HG02642 (cell line): ENCODE data around the gene CFAP61.
"Not testable (repeated sequence)": the region's sequence is repeated elsewhere in the genome, so short reads cannot be mapped to it uniquely, and the experiment has no call there.

Source experiments
- ATAC-seq: cut with Tn5 transposase; IDR thresholded peaks from one replicate; pipeline ENCODE4 v1.9.1; 2021; ENCODE audit warnings: mild to moderate bottlenecking; ENCODE audit not compliant: unreplicated experiment, poor library complexity

The CFAP61 gene

DNA sequence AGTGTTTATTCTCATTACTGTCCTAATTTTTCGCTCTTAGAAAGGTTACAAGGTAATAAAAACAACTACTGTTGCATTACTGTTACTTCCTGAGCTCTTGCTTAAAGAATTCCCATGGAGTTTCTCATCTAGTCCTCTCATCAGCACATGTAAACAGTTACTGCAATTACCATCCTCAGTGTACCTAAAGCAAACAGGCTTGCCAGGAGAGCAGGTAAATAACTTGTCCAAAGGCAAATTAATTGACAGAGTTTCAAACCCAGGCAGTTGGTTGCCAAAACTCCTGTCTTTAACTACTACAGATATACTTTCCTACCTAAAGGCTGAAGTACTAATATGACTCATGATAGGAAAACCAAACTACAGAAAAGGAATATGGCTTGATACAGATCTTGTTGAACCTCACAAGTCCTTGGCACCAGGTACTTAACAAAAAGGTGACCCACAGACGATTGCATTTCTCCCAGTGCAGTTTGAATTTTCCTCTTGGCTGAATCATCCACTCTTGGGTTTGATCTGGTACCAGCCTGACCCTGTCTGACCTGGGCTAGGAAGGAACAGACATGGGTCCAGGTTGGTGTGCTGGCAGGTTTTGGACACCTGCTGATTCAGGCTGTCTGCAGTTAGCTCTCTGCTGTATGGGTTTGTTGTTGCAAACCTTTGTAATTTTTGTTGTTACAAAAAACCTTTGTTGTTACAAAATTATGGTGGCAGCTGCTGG lies 153.0 kb downstream of the CFAP61 start:
- no peak for ATAC-seq

DNA sequence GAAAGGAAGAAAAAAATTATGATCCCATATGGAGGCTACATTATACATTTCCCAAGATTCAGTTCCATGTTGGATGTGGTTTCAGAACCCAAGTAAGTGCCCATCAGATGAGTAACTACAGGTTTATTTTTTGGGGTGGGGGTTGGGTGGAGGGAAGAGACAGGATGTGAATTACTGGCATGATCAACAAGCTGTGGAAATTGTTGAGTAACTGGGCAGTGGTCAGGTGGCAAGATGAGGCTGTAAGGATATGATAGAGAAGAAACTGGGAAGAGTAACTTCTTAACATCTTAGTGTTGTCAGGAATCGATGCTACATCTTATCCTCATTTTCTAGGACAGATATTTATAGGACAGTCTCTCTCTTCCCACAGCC lies 153.5 kb downstream of the CFAP61 start:
- no peak for ATAC-seq

DNA sequence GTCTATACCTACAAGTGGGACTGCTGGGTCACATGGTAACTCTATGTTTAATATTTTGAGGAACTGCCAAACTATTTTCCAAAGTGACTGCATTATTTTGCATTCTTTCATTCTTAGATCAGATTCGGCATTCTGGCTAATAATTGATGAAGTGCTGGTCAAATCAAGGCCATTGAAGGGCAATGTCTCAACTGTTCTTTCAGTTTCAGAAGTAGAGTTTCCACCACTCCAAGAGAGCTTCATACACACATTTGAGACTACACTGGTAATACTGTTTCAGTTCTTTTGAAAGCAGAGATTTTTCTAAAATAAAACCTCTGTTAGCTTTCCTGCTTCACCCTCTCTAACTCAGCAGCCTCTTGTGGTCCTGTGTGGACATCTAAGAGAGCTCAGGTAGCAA lies 154.5 kb downstream of the CFAP61 start:
- peak; percentile 65 for ATAC-seq

DNA sequence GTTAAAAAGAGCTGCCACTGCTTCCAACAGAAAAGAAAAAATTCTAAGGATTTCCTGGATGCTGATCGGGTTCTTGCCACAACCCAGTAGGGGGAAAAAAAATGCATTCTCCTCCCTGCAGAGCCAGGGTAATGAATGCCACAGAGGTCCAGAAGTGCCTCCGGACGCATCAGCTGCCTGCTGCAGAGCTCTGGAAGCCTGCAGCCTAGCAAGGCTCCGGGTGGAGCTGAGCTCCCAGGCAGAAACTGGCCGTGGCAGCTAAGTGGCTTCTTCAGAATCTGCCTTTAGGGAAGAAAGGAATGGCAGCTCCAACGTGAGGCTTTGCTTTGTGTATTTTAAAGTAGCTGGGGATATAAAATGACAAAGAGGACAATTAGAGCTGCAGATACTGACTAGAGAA lies 155.0 kb downstream of the CFAP61 start:
- ATAC-seq, result no peak

DNA sequence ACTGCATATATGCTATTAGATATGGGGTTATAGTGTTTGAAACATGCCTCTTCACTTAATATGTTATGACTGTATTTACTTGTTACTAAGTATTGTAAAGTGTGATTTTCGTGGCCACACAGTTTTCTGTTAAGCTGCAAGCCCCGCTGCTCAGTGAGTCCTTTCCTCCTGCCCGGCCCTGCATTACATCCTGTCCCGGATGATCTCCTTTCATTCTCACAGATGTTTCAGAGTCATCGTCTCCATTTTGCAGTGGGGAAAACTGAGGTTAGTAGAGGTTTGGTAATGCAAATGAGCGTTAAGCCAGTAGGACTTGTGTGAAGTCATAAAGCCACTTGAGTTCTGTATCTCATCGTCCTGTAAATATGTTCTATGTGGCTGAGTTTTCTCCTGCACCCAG lies 155.5 kb downstream of the CFAP61 start:
- peak; percentile 51 for ATAC-seq

DNA sequence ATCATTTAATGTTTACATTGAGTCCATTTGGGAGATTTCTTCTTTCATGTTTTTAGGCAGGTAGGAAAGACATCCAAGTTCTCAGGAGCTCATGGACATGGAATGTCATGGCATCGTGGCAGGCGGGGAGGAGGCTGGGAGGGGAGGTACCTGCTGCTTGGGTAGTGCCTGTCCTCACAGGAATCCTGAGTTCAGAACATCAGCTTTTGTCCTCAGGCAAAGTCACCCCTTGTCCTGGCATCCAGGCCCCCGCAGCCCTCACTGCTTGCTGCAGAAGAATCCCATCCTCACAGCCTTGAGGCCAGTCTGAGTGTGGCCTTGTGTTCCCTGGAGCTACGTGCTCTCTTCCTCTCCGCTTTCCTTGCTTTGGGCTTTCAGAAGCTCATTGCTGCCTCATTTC lies 157.4 kb downstream of the CFAP61 start:
- no peak for ATAC-seq

DNA sequence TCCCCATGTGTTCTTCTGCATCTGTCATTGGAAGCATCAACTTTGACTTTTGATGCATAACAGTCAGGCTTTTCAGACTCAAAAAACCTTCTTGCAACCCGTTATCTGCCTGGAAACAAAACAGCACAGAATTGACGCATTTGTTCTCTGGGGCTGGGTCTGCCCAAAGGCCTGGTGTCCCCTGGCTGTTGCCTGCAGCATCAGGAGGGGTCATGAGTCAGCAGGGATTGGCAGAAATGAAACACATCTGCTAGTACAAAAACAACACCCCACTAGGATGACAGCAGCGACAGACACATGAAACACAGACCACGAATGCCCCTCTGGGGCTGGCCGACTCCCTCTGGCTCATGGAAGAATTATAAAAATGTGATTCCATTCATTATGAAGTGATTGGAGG lies 158.0 kb downstream of the CFAP61 start:
- ATAC-seq, result no peak

DNA sequence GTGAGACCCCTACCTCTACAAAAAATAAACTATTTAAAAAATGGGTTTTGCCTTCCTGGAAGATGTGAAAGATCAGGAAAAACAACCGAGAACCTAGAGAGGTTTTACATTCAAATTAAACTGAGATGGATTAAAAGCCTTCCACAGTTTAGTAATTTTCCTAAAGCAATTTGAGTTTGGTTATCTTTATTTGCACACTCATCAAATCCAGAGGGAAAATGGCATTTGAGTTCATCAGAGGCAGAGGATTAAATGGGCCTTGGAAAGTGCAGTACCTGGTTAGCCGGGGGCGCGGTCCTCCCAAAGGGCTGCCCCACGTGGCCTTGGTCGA lies 158.6 kb downstream of the CFAP61 start:
- no peak for ATAC-seq

DNA sequence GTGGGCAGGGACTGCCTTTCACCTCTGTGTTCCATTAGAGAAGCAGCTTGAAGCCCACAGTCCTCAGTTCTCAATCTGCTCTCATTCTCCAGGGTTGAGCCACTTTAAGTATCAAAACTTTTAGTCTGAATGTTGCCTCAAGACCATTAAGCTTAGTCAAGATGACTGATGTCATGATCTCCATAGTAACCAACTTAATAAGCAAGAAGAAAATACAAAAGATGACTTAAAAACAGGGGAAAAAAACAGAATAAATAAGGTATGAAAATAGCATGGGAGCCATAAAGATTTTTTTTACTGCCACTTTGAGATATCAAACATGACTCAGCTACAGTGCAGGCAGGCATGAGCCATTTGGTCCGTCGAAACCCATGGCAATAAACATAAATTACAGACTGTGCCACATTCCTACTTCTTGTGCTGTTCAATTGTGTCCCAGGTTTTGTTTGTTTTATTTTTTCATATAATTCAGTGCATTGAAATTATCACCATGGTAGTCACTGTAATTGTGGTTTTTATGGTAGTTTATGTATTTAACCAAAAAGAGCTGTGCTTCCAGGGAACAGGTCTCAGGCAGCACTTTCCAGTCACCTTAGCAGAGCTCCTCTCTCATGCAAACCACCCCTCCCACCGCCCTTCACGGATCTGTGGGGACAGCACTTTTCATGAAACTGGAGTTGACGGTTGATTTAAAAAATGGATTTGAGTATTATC lies 159.1 kb downstream of the CFAP61 start:
- no peak for ATAC-seq

DNA sequence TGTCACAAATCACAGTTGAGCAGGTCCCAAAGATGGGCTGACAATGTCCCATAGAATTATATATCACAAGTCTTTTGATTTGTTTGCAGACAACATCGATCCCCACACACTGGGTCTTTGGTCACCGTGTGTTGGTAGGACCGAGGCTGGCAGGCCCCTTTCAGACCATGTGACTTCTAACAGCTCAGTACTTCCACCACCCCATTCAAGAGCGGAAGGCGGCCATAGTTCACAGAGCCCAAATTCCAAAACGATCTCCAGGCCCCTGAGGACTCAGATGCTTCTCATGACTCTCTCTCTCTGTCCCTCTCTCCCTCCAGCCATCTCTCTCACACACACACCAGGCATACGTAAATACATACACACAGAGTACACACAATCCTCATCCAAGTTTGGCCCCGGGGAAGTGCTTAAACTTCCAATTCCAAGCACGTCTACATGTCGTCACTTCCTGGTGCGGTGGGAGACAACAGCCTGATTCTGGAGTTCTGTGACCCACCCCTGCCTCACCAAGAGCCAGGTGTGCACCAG lies 159.7 kb downstream of the CFAP61 start:
- no peak for ATAC-seq

DNA sequence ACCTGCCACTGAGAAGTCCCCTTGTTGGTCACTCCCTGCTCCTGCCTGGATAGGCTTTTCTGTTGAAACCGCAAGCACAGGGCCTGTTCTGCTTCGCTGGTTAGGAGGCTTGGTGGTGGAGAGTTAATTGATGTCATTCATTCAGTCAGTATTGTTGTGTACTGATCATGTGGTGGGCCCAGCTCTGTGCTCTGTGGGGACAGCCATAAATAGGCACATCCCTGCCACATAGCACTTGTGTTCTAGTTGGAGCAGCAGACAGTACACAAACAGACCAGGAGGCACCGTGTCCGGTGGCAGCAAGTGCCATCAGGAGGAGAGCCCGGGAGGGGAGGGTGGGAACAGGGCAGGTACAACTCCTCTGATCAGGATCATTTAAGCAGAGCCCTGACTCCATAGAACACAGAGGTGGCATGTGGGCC lies 160.4 kb downstream of the CFAP61 start:
- ATAC-seq, result no peak

DNA sequence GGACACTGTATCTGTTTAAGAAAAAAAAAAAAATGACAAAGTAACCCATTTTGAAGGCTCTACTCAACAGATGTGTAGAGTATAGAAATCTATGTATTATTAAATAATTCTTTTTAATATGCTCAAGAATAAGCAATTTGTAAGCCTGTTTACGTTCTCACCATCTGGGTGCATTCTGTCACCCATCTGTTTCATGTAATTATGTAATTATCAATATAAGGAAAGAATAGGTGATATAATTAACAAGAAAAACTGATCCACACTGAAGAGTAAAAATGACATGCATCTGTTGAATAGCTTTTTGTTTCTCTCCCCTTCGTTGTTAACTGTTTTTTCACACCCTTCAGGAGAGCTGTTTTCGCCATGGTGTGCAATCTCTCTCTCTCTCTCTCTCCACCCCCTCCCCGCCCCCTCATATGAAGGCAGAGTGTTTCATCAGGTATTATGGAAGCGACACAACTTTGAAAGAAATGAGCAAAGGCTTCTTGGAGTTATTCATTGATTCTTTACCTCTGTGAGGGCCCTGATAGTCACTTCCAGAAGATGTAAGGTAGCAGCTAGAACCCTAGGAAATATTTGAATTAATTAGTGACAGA lies 161.3 kb downstream of the CFAP61 start:
- ATAC-seq, result no peak

DNA sequence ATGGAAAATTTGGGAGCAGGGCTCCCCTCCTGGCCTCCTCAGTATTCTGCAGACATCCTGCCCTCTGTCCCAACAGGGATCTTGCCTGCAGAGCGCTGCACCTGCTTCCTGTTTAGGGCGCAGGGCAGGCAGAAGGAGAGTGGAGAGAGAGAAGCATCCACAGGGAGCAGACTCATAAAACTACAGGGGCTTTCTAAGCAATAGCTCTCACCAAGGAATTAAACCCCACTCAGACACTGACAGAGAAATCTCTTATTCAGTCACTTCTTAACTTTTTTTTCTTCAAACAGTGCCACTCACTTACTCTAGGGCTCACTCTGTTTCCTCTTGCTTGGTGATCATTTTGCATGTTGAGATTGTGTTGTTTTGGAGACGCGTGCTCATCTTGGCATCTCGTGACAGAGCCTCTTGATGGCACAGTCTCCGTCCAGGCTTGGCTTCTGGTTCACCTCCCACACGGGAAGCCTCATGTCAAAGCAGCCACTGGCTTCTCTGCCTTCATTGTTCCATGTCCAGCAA lies 162.5 kb downstream of the CFAP61 start:
- ATAC-seq, result no peak

DNA sequence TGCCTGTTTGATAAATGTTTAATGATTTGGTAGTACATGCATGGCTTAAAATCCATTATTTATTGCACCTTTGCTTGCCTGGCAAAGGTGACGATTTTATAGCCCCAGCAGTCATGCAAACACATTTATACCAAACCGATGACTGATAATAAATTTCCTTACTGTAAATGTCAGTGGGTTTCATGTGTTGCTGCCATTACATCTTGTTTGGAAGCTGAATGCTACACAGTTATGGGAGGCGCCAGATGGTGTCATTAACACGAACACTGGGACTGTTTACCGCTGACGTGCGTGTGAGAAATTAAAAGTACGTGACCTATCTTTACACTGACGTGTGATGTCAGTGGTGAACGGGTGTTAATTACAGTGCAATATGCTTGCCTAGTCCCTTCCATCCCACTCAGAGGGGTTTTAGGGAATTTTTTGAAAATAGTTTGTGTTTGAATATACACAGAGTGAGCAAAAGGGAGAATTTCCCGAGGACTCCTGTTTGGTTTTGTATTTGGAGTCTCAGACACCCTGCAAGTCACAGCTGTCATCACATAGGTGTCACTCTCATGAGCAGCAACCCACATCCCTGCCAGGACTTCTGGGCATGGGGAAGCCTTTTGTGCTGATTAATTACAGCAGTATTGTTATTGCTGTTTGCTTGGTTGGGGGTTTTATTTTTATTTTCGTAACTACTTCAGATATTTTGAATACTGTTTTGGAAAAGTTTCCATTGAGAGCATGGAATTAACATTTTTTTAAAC lies 163.8 kb downstream of the CFAP61 start:
- ATAC-seq, result no peak

DNA sequence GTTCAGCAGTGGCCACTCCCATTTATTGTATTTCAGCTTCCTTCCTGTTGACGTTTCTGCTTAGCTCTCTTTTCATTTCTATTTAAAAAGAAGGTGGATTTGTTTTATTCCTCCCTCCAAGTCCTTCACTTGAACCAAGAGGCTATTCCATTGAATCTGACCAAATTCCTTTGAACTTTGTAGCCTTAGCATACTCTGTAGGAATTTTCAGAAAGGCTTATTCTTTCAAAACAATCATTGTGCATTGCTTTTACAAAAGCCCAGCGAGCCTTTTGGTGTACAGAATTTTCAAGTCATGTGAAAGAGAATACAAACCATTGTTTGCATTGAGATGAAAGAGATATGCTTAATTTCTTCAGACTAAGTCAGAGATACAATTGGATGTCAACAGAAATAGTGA lies 164.6 kb downstream of the CFAP61 start:
- ATAC-seq, result no peak

DNA sequence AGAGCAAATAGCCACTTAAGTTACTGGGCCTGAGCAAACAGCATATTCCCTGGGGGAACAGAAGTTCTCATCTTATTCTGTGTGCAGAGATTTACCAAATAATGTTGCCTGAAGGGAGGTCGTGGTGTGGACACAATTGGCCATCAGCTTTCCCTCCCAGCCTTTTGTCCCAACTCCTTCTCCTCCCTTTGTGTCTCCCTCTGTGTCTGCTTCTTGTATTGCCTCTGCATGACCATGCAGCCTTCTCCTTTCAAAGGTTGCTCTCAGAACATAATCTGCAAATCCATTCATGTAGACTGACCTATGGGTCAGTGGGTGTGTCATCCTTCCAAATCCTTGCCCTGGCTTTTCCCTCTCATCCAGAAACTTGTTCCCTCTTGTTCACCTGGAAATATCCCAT lies 165.3 kb downstream of the CFAP61 start:
- no peak for ATAC-seq

DNA sequence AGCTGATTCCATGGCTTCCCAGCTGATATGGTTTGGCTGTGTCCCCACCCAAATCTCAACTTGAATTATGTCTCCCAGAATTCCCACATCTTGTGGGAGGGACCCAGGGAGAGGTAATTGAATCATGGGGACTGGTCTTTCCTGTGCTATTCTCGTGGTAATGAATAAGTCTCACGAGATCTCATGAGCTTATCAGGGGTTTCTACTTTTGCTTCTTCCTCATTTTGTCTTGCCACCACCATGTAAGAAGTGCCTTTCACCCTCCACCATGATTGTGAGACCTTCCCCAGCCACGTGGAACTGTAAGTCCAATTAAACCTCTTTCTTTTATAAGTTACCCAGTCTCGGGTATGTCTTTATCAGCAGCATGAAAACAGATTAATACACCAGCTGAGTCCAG lies 165.8 kb downstream of the CFAP61 start:
- not testable (repeated sequence) for ATAC-seq

DNA sequence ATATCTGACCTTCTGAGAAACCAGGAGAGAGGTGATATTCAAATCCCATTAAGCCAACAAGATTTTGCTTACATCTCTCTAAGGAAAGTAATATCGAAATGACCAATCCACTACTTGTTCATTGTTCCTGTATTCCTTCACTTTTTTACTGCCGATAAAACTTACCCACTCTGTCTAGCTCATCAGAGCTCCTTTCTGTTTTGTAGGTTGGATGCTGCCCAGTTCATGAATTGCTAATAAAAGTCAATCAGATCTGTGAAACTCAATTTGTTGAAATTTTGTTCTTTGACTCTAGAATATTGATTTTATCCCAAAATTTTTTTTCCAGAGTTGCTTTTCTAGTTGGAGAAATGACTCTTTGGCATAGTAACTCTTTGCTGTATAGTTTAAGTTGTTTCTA lies 166.7 kb downstream of the CFAP61 start:
- no peak for ATAC-seq

DNA sequence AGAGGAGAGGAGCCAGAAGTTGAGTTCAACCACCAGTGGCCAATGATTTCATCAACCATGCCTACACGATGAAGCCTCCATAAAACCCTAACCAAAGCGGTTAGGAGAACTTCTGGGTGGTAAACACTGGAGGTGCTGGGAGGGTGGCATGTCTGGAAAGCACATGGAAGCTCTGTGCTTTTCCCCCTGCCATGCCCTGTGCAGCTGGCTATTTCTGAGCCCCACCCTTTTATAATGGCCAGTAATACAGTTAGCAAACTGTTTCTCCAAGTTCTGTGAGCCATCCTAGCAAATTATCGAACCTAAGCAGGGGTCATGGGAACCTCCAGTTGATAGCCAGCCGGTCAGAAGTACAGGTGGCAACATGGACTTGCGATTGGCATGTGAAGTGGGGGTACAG lies 167.8 kb downstream of the CFAP61 start:
- no peak for ATAC-seq

DNA sequence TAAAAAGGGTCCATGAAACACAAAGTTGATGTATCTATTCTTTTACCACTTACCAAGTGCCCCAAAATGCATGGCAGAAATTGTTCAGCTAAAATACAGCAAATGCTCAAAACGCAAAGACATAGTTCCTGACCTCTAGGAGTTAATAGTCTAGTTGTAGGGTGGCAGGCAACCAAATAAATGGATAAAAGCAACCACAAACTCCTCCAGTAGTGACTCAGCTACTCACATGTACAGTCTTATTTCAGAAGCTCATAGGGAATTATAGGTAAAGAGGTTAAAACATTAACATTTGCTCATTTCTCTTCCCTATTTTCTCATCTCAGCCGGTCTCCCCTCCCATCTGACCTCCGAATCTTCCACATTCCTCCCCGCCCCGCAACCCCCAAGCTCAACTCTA lies 171.6 kb downstream of the CFAP61 start:
- ATAC-seq, result no peak

DNA sequence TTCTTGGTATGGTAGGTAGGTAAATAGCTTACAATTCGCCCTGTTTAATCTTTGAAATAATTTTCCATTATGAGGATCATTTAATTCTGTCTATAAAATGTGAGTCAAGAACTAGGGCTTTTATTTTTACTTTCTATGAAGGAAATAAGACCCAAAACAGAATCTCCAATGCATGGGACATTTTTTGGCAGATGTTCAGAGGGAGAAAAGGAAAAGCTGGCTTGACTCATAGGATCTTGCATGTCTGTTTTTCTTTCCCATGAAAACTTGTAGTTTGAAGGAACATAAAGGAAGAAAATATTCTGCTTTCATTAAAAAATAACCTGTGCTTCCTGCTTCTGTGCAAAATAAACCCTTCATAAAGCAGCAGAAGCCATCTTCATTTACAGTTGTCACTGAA lies 172.5 kb downstream of the CFAP61 start:
- no peak for ATAC-seq
